GM20431 (cell line): Measurements from ENCODE around the gene GCSAM.
"Not testable (repeated sequence)": the region's sequence is repeated elsewhere in the genome, so short reads cannot be mapped to it uniquely, and the experiment has no call there.

ENCODE experiments used
- in situ Hi-C: fragments of 300-500 bp; cut with MseI, MboI; formaldehyde crosslinking; loops from one replicate; pipeline ENCODE4 v1.15.0; 2020; ENCODE audit warnings: low sequenced_read_pairs; ENCODE audit not compliant: unreplicated experiment

GCSAM gene

GRCh38 chr3:112084980-112085705 lies 47.9 kb downstream of the GCSAM start:
- in situ Hi-C loops, result no loop called here

- in situ Hi-C loops, result no loop called here
Measured at GRCh38 chr3:112083239-112083638, 49.8 kb downstream of the GCSAM start.

GRCh38 chr3:112078125-112079083 lies 54.6 kb downstream of the GCSAM start:
- in situ Hi-C loops, result no loop called here

- in situ Hi-C loops, result no loop called here
Measured at GRCh38 chr3:112074616-112075497, 58.2 kb downstream of the GCSAM start.

- in situ Hi-C loops, result no loop called here
Measured at GRCh38 chr3:112074006-112074405, 59.0 kb downstream of the GCSAM start.

GRCh38 chr3:112072387-112073060 lies 60.5 kb downstream of the GCSAM start:
- in situ Hi-C loops, result not testable (repeated sequence)
